GM12878 (cell line): ENCODE data around the gene AZU1. TPM values are rescaled to one million over a fixed set of nuclear protein-coding genes. Genes with fewer than 3 reads are reported as not detected.
A peak's percentile ranks its signal among the peaks of the same experiment; 100 is the strongest.
"Not testable (repeated sequence)": the region's sequence is repeated elsewhere in the genome, so short reads cannot be mapped to it uniquely, and the experiment has no call there.

Source experiments
- ATAC-seq: fragments of 200-7000 bp; cut with Tn5 transposase; 3 replicates; pipeline ENCODE4 v1.9.1; 2020; ENCODE audit warnings: mild to moderate bottlenecking, moderate library complexity
- BruUV-seq: library from RNA; stranded (reverse); fragments of 400-500 nt; replicated peaks from 2 replicates; lab custom pipeline; 2021; lab: Mats Ljungman, UMichigan
- CTCF ChIA-PET: fragments of 300-600 bp; sonication (Branson Sonifier 250); formaldehyde crosslinking; extraction: SDS; loops from one replicate; lab custom pipeline; 2021; ENCODE audit warnings: inconsistent platforms; lab: Yijun Ruan, JAX
- POLR2A ChIA-PET: fragments of 350-600 bp; formaldehyde crosslinking; extraction: SDS; loops from one replicate; lab custom pipeline; 2021; ENCODE audit warnings: inconsistent platforms; lab: Charles Lee
- RAD21 ChIA-PET: fragments of 300-600 bp; sonication (Branson Sonifier 250); formaldehyde crosslinking; loops from one replicate; lab custom pipeline; 2023; ENCODE audit warnings: antibody characterized with exemption; ENCODE audit not compliant: unreplicated experiment; lab: Charles Lee
- SMC1A ChIA-PET: fragments of 300-600 bp; sonication (Branson Sonifier 250); formaldehyde crosslinking; loops from one replicate; lab custom pipeline; 2023; ENCODE audit not compliant: unreplicated experiment, uncharacterized antibody; lab: Charles Lee
- DNase-seq: peaks from one replicate; pipeline ENCODE4 v3.0.0-alpha.2; 2011; ENCODE audit warnings: low read depth, low spot score
- FAIRE-seq: peaks from 3 replicates; lab custom pipeline; 2011; peaks lifted over from hg19 to GRCh38; lab: Jason Lieb, UNC
- H2AFZ ChIP-seq: 2 replicates; pipeline ENCODE4 v1.6.0; 2011; ENCODE audit warnings: low read depth, low read length, control low read depth; ENCODE audit not compliant: control insufficient read depth
- H3K27ac ChIP-seq: 2 replicates; pipeline ENCODE4 v1.5.1; 2011; ENCODE audit warnings: control low read depth; ENCODE audit not compliant: control insufficient read depth, insufficient read depth
- H3K27me3 ChIP-seq, 2 experiments: replicated peaks in 1 of 2; 2 replicates each; pipeline versions ENCODE4 v1.6.0 to v1.6.1; 2011; ENCODE audit warnings: low read length in 1 of 2; ENCODE audit not compliant: control insufficient read depth in 2 of 2, insufficient read depth in 2 of 2
- H3K36me3 ChIP-seq, 2 experiments: 2 replicates each; pipeline ENCODE4 v1.5.1; 2011; ENCODE audit warnings: low read length in 1 of 2; ENCODE audit not compliant: control insufficient read depth in 2 of 2, insufficient read depth in 2 of 2
- H3K4me1 ChIP-seq: 2 replicates; pipeline ENCODE4 v1.6.1; 2011; ENCODE audit warnings: mild to moderate bottlenecking, low read length, moderate library complexity, mixed read lengths; ENCODE audit not compliant: control insufficient read depth, insufficient read depth
- H3K4me2 ChIP-seq: 2 replicates; pipeline ENCODE4 v1.6.0; 2011; ENCODE audit warnings: control low read depth; ENCODE audit not compliant: control insufficient read depth, insufficient read depth
- H3K4me3 ChIP-seq: fragments of 200-600 bp; sonication (generic); 2 replicates; pipeline ENCODE4 v1.5.1; 2016
- H3K79me2 ChIP-seq: 2 replicates; pipeline ENCODE4 v1.6.0; 2011; ENCODE audit warnings: low read length; ENCODE audit not compliant: control insufficient read depth, insufficient read depth
- H3K9ac ChIP-seq: 2 replicates; pipeline ENCODE4 v1.8.0; 2011; ENCODE audit warnings: low read length, control low read depth, mixed read lengths; ENCODE audit not compliant: control insufficient read depth, insufficient read depth
- H3K9me3 ChIP-seq: replicated peaks from 3 replicates; pipeline ENCODE4 v1.5.1; 2011; ENCODE audit warnings: mild to moderate bottlenecking, low read length; ENCODE audit not compliant: control insufficient read depth, insufficient read depth
- H4K20me1 ChIP-seq: 2 replicates; pipeline ENCODE4 v1.6.0; 2011; ENCODE audit not compliant: control insufficient read depth, insufficient read depth
- BCL11A ChIP-seq: IDR thresholded peaks from 2 replicates; pipeline ENCODE4 v1.6.1; 2011; ENCODE audit warnings: low read depth, low read length
- CBFB ChIP-seq: IDR thresholded peaks from 2 replicates; pipeline ENCODE4 v1.6.1; 2016; ENCODE audit warnings: antibody characterized with exemption, low read depth
- CBX5 ChIP-seq: sonication (generic); IDR thresholded peaks from 2 replicates; pipeline ENCODE4 v1.6.1; 2016; ENCODE audit warnings: low read depth, moderate library complexity, mild to moderate bottlenecking, inconsistent platforms
- HDGF ChIP-seq: fragments of 450-650 bp; IDR thresholded peaks from 2 replicates; pipeline ENCODE4 v1.6.1; 2016; ENCODE audit warnings: antibody characterized with exemption
- IRF5 ChIP-seq: fragments of 450-650 bp; IDR thresholded peaks from 2 replicates; pipeline ENCODE4 v1.6.1; 2017; ENCODE audit warnings: borderline replicate concordance
- LARP7 ChIP-seq: fragments of 450-650 bp; IDR thresholded peaks from 2 replicates; pipeline ENCODE4 v1.6.1; 2017; ENCODE audit warnings: mild to moderate bottlenecking
- MTA3 ChIP-seq: IDR thresholded peaks from 2 replicates; pipeline ENCODE4 v1.6.1; 2012; ENCODE audit warnings: low read length, inconsistent platforms, borderline replicate concordance
- POLR2AphosphoS5 ChIP-seq: IDR thresholded peaks from 2 replicates; pipeline ENCODE4 v1.6.1; 2011; ENCODE audit warnings: mild to moderate bottlenecking, low read length, inconsistent platforms
- WGBS: methylation state at CpG from one replicate; pipeline ENCODE4 v1.1.6; 2016; ENCODE audit warnings: low lambda C conversion rate; ENCODE audit not compliant: insufficient replicate concordance, insufficient coverage; ENCODE audit errors: missing lambda C conversion rate; 5-methylcytosine and 5-hydroxymethylcytosine counted together
- in situ Hi-C: fragments of 300-500 bp; cut with MboI; formaldehyde crosslinking; loops from 9 replicates; pipeline ENCODE4 v1.14.3; 2018; ENCODE audit warnings: mixed read lengths
- intact Hi-C: fragments of 100-400 bp; cut with micrococcal nuclease; formaldehyde crosslinking; loops from one replicate; pipeline ENCODE4 v1.14.2; 2022; ENCODE audit not compliant: unreplicated experiment
- polyA plus RNA-seq, 11 experiments: library from polyadenylated mRNA; depleted of rRNA in 4 of 11; unstranded in 6 of 11; stranded (reverse) in 5 of 11; fragments of >200 nt; fragmentation: Nextera tagmentation in 4 of 11; fragmentation: Illumina TruSeq in 1 of 11; extraction: Ambion mirVana in 4 of 11; extraction: Trizol in 1 of 11; gene quantifications; 1 replicate in 1 of 11; 2 replicates in 10 of 11; pipeline versions ENCODE4 v1.2.1 to v1.2.3, GENCODE V29; 2011 to 2016; ENCODE audit warnings: inconsistent platforms in 2 of 11, missing spikeins in 2 of 11, low read depth in 1 of 11
- total RNA-seq, 4 experiments: library from RNA; depleted of rRNA in 3 of 4; stranded (reverse); fragments of >200 nt in 3 of 4; fragmentation: Illumina TruSeq in 1 of 4; extraction: Trizol in 1 of 4; gene quantifications; 2 replicates each; pipeline versions ENCODE4 v1.2.1 to v1.2.3, GENCODE V29; 2013 to 2021

The AZU1 gene
- total and polyA plus RNA-seq, 10 of the 15 experiments (the other 5 are each of a cell fraction or from before 2014, with no cell fraction given), result not detected

GRCh38 chr19:815775-816499 lies 11.7 kb upstream of the AZU1 start:
- ChIA-PET SMC1A (no interaction called here), POLR2A (interaction anchor here (0.7 kb wide), 1 partner anchor 40 kb away, joined by 3 read pairs; no protein-coding TSS in a partner anchor), CTCF (no interaction called here), RAD21 (no interaction called here)
- in situ Hi-C loops, result no loop called here
- Histone ChIP-seq H2AFZ (no peak overlapping the region), H3K27ac (no peak overlapping the region), H3K4me1 (no peaks in the 10 kb centered on the region), H3K36me3 (peaks cover 6 to 11% of the 10 kb centered on the region in 2 experiments; a peak in 3 of 4 replicates), H3K9me3 (no peaks in the 10 kb centered on the region; the same call in 2 of the 3 replicates), H3K4me3 (no peak overlapping the region), H3K4me2 (no peak overlapping the region), H3K27me3 (no peaks in the 10 kb centered on the region), H3K79me2 (no peaks in the 10 kb centered on the region), H4K20me1 (no peaks in the 10 kb centered on the region), H3K9ac (no peak overlapping the region)
- ATAC-seq (no peak; the same call in 1 of the 3 replicates), FAIRE-seq (no peak), DNase-seq (no peak)
- WGBS, result 98% methylated on average over 12 of the region's 13 CpGs
- BruUV-seq, result no TSS peak
- TF ChIP-seq BCL11A (0 out of 2 replicates have a peak, but pooled peaks have one; percentile 12), POLR2AphosphoS5 (peak; percentile 78), LARP7 (no peak), CBFB (peak; percentile 21; the same call in 1 of the 2 replicates)
- intact Hi-C loops, result no loop called here

GRCh38 chr19:816500-816857 lies 11.2 kb upstream of the AZU1 start:
- no TSS peak for BruUV-seq
- DNase-seq, result no peak
- H3K9me3 ChIP-seq, result no peaks in the 10 kb centered on the region; the same call in 2 of the 3 replicates
- ChIA-PET CTCF (no interaction called here), RAD21 (no interaction called here), SMC1A (no interaction called here), POLR2A (no interaction called here)
- no peak overlapping the region for H3K4me2 ChIP-seq
- no peak for ATAC-seq
- peaks cover 4 to 7% of the 10 kb centered on the region in 2 experiments; a peak in 3 of 4 replicates for H3K36me3 ChIP-seq
- H3K4me1 ChIP-seq, result no peaks in the 10 kb centered on the region
- in situ Hi-C loops (no loop called here), intact Hi-C loops (no loop called here)
- no peak overlapping the region for H3K9ac ChIP-seq
- TF ChIP-seq CBX5 (no peak), HDGF (0 out of 2 replicates have a peak, but pooled peaks have one; percentile 18), MTA3 (peak; percentile 42; the same call in 1 of the 2 replicates), IRF5 (no peak)
- FAIRE-seq, result no peak
- 92% methylated on average over 2 of the region's 2 CpGs for whole genome bisulfite sequencing
- no peaks in the 10 kb centered on the region for H3K27me3 ChIP-seq
- H3K79me2 ChIP-seq, result no peaks in the 10 kb centered on the region
- H2AFZ ChIP-seq, result no peak overlapping the region
- no peaks in the 10 kb centered on the region for H4K20me1 ChIP-seq
- H3K4me3 ChIP-seq, result no peak overlapping the region
- no peak overlapping the region for H3K27ac ChIP-seq

- SMC1A ChIA-PET, FAIRE-seq, intact Hi-C loops, POLR2A ChIA-PET, RAD21 ChIA-PET, H3K4me2 ChIP-seq, H3K4me1 ChIP-seq, BruUV-seq, H3K9ac ChIP-seq, CTCF ChIA-PET, DNase-seq, ATAC-seq, H3K9me3 ChIP-seq, H4K20me1 ChIP-seq, H3K79me2 ChIP-seq, H3K27me3 ChIP-seq, H2AFZ ChIP-seq, in situ Hi-C loops, H3K4me3 ChIP-seq, H3K27ac ChIP-seq, H3K36me3 ChIP-seq: not testable (repeated sequence)
- 77% methylated on average over 5 of the region's 5 CpGs for WGBS
Measured at GRCh38 chr19:820212-820611, 7.4 kb upstream of the AZU1 start.
